Vagina (tissue), 2 donors: Measurements from ENCODE around the gene NPIPB6.
"Not testable (repeated sequence)": the region's sequence is repeated elsewhere in the genome, so short reads cannot be mapped to it uniquely, and the experiment has no call there.

Experiments
- CTCF ChIP-seq, 3 experiments: fragments of 450-650 bp in 2 of 3; fragments of 200-600 bp in 1 of 3; sonication (generic) in 1 of 3; IDR thresholded peaks; one replicate each; pipeline ENCODE4 v1.5.1; 2017 to 2019; ENCODE audit warnings: antibody characterized with exemption in 3 of 3, mild to moderate bottlenecking in 2 of 3, moderate library complexity in 2 of 3
- POLR2A ChIP-seq, 2 donors: fragments of 450-650 bp; IDR thresholded peaks; one replicate each; pipeline ENCODE4 v1.6.1; 2017; ENCODE audit warnings: antibody characterized with exemption in 2 of 2, mild to moderate bottlenecking in 2 of 2, moderate library complexity in 2 of 2
- POLR2AphosphoS5 ChIP-seq, 2 donors: sonication (generic); formaldehyde crosslinking; IDR thresholded peaks; one replicate each; pipeline ENCODE4 v1.9.0; 2017; ENCODE audit warnings: antibody characterized with exemption in 2 of 2, mild to moderate bottlenecking in 2 of 2, low read depth in 1 of 2; ENCODE audit not compliant: insufficient read depth in 1 of 2

GRCh38 chr16:28364268-28365173 is 1.2 kb upstream of the NPIPB6 start:
- TF ChIP-seq CTCF (IDR thresholded peaks at IDR 0.05); POLR2A (IDR thresholded peaks at IDR 0.05); POLR2AphosphoS5 (IDR thresholded peaks at IDR 0.05; ENCODE audit: insufficient read depth in 1 of 2, low read depth in 1 of 2): not testable (repeated sequence)
